HG03469 (cell line): Measurements from ENCODE around the gene CPEB1.
A peak's percentile ranks its signal among the peaks of the same experiment; 100 is the strongest.

Experiments used
- ATAC-seq: cut with Tn5 transposase; IDR thresholded peaks from one replicate; pipeline ENCODE4 v1.9.1; 2021; ENCODE audit warnings: mild to moderate bottlenecking, moderate library complexity, moderate number of reproducible peaks; ENCODE audit not compliant: unreplicated experiment

Gene CPEB1

DNA sequence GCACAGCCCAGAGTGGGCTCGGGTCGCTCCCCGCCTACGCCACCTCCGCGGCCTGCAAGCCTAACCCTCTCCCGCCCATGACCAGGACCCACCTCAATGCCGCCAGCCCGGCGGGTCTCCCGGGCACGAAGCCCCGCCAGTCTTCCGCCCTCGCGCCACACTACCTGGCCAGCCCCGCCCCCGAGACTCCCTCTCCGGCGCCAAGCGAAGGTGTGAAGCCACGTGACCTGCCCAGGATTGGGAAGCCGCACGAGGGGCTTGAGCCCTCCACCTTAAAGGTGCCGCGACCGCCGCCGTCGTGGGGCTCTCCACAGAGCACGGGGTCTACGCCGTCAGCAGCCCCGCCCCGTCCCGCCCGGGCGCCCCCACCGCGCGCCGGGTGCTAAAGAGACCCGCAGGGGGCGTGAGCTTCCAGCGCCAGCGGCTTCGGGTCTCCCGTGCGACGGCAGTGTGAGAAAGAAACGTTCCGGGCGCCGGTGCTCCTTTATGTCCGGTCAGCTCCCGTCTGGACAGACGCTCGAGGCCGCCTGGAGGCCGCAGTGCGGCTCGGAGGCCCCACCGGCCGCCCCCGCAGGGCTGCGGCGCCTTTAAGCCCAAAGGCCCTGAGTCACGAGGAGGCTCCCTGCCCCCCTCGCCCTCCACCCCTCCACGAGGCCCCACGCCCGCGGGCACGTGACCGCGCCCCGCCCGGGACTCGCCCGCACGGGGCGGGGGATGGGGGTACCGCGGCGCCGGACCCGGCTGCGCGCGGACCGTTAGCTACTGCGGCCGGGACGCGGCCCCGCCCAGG is at the start of gene CPEB1:
Gene CPEB1 (minus strand): TSS at position 319 of the 790 bp plus-strand sequence. CDS start 18,904 bp downstream, outside the sequence.
- ATAC-seq, result no peak

DNA sequence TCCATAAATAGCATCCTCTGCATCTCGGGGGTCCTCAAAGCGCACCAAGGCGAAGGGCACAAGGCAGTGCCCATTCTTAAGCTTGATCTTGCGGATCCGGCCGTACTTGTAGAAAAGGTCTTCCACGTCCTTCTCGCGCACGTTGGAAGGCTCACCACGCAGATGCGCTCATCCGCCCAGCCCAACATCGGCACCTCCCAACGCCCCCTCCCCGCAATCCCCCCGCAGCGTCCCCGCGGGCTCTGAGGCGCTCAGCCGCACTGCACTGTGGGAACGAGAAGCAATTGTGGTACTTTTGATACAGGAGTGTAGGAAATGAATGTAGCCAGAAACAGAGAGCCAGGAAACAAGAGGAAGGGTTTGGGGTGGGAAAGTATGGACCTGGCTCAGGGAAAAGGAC is 45.0 kb upstream of the CPEB1 start:
- no peak for ATAC-seq

DNA sequence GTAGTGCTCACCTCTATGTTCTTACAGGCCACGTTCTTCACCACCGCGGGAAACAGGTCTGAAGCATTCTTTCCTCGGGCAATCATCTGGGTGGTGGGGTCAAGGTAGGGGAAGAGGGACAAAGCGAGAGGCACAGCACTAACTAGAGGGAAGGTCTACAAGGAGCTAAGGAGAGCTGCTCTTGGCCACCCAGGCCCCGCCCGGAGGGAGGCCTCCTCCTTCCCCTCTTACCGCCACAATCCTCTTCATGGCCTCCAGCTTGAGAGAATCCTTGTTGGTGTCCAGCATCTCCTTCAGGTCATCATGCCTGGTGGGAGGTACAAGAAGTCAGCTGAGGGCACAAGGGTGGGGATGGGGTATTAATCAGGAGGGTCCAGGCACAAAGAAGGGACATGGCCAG is 42.0 kb upstream of the CPEB1 start:
- ATAC-seq, result no peak

DNA sequence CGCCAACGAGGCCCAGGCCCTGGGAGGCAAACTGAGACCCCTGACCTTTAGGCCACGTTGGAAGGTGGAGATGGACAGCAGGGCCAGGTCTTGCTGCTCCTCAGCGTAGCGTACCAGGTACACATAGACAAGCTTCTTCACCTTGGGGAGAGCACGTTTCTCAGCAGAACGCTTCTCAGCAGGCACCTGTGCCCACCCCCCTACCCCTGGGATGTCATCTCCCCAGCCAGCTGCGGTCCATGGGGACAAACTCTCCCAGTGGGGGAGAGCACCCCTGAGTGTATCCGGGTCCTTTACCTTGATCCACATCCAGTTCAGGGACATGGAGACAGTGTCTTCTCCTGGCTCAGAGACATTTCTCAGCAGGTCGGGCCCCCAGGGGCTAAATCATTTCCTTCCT is 41.5 kb upstream of the CPEB1 start:
- ATAC-seq, result no peak

DNA sequence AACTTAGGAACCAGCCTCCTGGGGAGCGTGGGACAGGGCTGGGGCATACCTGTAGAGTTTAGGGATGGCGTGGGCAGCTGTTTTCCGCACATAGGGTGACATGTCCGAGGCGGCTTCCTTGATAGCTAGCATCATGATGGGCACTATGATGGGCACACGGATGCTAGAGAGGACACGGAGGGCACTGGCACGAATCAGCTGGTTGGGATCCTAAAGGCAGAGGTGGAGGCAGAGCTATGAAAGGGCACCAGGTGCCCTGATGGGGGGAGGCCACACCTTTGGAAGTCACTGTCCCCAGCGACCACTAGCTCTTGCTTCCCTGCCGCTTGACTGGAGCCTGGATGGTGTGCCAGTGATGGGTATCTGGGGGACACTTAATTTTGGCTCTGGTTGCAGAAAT is 34.2 kb upstream of the CPEB1 start:
- ATAC-seq, result no peak

DNA sequence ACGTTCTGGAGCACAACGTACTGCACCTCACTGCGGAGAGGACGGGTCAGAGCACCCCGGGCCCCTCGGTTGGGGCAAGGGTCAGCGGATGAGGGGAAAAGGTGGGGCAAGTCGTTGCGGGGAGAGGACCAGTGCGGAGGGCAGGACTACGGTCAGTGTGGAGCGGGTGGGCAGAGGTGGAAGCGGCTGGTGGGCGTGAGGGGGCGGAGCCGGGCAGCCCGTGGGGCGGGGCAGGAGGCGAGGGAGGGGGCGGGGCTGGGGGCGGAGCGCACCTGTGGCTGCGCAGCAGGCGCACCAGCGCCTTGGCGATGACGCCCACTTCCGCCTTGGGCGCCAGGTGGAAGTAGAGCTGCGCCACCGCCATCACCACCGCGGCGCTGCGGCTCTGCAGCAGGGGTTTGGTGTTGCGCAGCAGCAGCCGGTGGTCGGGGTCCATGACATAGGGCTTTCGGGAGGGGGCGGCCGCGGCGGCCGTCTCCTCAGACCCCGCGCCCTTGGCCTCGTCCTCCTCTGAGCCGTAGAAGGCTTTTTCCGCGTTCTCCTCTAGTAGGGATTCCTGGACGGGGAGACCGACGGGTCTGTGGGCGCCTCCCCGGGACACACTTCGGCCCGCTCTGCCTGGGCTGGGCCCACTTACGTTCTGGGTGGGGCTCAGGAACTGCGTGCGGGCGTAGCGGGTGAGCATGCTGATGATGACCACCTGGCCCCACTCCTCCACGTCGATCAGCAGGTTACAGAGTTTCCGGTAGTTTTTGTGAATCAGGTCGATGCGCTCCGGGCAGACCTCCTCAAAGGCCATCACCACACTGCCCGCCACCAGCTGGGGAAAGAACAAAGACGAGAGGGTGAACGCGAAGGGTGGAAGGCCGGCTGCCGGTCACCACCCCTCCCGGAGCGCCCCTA is 33.3 kb upstream of the CPEB1 start:
- ATAC-seq, result peak; percentile 40

DNA sequence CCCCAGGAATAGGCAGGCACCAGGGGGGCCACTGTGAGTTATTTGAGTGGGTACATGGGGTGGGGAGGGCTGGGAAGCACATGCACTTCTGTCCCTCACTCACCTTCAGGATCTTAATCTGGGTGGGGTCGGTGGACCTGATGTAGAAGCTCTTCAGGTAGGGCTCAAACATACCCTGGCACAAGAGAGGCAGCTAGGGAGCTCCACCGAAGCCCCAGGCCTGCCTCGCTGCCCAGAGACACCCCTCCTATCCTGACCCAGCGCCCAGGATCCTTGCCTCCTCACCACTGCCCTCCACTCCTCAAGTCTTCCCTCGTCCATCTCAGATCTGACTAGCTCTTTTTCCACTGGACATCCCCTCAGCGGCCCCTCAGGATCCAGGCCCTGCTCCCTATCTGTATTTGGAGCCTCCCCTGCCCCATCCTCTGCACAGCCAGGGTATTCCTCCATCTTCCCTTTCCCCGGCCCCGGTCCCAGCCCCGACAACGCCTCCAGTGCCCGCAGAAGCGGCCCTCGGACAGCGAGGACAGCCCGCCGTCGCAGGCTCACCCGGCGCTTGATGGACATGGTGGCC is 32.5 kb upstream of the CPEB1 start:
- no peak for ATAC-seq

DNA sequence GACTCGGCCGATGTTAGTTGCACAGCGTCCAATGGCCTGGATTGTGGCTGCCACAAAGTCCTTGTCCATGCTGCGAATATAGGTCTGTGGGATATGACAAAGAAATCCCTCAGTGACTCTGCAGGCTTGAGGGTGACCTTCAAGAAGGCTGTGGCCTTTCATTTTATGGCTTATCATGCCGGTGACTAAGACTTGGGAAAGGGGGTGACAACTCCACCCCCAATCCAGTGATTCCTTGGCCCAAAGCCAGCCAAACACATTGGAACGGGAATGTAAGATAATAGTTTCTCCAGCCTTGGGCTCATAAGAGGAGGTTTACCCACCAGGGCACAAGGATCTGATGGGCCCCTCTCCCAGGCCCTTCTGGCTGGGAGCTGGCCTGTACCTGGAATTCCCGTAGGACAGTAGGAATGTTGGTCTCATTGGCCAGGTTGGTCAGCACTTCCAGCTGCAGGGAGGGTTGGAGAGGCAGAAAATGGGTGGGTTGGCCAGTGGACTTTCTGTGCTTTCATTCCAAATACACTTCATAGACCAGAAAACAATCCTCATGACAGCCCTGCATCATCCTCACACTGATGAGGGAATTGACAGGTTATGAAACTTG is 30.7 kb upstream of the CPEB1 start:
- no peak for ATAC-seq

DNA sequence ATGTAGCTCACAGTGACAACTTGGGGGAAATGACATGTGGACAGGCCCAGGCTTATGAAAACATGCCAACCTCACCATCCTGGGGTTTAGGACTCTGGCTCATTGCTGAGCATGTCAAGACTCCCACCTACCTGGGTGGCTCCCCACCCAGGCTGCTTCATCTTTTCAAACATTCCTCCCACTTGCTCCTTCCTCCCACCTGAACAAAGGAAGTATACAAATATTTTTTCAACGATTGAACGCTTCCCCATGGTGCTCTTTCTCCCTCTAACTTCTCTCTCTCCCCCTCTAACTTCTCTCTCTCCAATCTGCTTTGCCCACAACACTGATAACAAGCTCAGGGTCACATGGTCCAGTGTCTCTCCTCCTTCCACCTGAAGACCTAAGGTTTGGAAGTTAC is 27.7 kb upstream of the CPEB1 start:
- no peak for ATAC-seq

DNA sequence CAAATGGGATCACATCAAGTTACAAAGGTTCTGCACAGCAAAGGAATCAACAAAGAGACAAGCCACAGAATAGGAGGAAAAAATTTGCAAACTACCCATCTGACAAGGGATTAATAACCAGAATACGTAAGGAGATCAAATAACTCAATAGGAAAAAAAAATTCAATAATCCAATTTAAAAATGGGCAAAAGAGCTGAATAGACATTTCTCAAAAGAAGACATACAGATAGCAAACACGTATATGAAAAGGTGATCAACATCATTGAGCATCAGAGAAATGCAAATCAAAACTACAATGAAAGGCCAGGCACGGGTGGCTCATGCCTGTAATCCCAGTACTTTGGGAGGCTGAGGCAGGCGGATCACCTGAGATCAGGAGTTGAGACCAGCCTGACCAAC is 23.5 kb upstream of the CPEB1 start:
- ATAC-seq, result no peak

DNA sequence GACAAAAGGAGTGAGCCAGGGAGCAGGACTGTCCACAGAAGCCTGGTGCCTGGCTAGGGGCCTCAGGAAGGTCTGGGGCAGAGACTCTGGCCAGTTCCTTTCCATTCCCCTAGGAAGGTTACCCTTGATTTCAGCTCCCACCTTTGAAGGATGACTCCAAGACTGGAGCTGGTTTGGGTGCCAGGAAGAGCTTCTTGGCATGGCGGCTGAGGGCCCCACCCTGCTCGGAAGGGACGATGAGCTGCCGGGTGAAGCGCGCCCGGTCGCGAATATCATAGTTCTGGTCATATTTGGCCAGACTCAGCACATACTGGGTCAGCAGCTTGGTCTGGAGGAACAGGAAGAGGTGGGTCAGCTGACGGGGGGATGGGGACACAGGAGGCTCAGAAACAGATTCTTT is 19.4 kb upstream of the CPEB1 start:
- ATAC-seq, result no peak

DNA sequence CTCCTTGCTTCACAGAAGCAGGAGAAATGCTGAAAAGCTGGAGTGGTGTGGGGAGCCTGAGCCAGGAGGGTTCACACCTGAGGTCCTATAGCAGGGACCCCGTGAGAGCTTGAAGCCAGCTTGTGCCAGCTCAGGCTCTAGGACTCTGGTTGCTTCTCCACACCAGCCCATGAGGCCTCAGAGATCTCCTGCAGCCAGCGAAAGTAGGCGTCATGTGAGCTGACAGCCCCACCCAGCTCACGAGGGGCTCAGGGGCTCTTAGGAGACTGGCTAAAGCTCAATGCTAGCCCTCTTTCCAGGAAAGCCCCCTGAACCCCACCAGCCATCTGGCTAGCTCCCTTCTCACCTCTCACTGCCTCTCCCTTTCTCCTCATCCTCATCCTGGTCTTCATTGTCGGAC is 16.9 kb upstream of the CPEB1 start:
- ATAC-seq, result no peak

DNA sequence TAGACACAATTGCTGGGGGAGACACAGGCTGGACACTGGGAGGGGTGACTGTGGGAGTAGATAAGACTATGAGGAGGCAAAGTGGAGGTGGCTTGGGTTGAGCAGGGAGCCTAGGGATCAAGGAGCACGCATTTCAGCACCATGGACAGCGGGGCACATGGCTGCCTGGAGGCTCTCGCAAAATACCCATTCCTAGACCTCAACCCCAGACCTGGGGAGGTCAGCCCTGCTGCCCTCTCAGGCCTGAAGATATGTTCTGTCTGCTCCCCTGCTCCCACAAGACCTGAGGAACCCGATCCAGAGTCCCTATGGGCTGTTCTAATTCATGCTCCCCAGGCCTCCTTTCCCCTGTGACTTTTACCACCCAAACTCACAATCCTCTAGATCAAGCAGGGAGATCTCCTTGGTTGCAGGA is 16.0 kb upstream of the CPEB1 start:
- ATAC-seq, result no peak

DNA sequence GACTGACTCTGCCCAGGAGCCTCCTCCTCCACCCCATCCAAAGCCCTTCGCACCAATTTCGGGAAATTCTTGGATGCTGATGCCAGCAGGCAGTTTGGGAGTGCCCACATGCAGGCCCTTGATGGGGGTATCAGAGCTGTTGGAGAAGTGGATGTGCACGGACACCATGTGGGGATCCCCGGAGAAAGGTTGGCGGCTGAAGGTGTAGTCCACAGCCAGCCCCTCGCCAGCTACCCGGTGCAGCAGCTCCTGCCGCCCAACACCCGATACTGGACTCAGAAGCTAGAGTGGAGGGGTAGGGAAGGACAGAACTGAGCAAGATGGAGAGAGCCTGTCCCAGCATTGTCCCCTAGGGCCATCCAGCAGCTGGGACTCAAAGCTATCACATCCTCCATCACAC is 15.5 kb upstream of the CPEB1 start:
- ATAC-seq, result no peak

DNA sequence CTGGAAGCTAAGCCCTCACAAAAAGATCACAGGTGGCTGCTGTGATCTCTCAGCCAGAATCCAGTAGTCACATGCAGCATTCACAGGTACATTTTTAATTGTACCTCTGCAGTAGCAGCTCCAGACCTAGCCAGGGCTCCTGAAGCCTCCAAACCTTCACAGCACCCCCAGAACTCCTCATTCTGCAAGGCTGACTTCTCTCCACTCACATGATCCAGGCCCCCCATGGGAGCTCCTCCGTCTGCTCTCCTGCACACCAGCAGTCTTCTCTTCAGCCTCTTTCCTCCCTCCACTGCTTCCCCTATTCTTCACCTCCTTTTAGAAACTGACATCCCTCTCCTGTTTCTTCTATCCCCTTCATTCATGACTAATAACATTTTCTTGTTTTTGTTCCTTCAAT is 13.2 kb upstream of the CPEB1 start:
- ATAC-seq, result no peak

DNA sequence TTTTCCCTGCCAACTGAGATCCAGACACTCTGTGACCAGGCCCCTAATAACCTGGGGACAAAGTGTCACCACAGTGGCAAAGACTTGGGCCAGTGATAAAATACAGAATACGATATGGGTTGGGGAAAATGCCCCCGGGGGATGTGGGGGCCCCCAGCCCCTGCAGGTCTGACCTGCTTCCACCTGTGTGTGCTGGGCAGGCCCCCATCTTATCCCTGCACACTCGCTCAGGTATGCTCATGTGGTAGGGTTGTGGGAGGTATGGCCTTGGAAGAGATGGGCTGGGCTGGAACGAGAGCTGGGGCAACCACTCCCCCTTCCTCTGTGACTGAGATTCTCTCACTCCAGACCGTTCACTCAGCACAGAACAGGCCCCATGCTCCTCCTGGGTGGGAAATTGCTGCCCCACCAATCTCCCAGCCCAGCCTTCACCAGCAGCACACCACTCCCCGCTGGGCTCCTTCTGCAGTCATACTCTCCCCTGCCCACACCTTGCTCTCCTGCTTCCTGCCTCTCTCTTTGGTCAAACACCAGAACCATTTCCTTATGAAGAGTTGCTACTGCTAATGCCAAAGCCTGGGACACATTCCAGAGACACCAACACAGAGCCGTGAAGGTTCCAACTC is 9.6 kb upstream of the CPEB1 start:
- ATAC-seq, result no peak

DNA sequence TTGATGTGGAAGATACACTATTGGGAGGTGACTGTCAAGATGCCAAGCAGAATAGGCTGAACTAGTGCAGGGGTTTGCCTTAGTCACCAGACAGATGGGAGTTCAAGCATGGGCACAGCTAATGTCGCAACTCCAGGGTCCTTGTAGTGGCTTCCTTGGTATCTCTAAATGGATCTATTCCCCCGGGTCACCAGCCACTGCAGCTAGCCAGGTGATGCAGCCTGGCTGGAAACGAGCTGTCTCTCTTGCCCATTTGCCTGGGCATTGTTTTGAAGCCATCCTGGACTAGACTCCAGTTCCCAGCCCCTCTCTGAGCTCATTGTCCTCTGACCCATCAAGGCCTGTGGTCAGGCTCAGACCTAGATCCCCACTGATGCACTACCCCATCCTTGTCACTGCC is 8.4 kb upstream of the CPEB1 start:
- no peak for ATAC-seq

DNA sequence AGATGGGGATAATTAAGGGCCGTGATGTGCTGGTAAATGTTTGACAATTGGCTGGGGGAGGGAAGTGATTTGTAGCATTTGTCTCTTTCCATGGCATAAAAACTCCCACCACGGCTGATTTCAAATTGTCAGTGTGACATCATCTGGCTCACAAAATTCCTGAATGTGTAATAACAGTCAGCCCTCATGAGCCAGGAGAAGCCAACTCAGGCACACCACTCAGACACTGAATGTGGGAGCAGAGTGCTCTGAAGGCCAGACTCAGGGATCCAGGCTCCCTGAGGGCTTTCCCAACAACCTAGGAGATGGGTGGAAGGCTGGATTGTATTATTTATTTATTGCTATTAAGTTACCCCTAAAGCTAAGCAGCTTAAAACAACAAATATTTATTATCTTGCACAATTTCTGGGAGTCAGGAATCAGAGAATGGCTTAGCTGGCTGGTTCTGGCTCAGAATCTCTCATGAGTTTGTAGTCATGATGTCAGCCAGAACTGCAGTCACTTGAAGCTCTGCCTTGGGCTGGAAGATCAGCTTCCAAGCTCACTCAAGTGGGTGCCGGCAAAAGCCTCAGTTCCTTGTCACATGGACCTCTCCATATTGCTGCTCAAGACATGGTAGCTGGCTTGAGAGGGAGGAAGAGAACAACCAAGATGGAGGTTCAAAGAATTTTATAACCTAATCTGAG is 6.5 kb upstream of the CPEB1 start:
- ATAC-seq, result no peak

DNA sequence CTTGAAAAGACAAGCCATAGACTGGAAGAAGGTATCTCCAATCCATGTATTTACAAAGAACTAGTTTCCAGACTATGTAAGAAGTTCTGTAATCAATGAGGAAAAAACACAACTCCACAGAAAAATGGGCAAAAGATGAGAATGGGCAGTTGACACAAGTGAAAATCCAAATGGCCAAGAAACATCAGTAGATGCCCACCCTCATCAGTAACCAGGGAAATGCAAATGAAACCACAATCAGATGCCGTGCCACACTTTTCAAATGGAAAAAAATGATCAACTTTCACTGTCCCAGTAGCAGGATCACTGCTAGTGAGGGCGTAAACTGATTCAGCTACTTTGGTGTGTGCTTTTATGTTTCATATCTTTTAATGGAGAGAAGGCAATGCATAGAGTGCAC is 4.5 kb upstream of the CPEB1 start:
- no peak for ATAC-seq

DNA sequence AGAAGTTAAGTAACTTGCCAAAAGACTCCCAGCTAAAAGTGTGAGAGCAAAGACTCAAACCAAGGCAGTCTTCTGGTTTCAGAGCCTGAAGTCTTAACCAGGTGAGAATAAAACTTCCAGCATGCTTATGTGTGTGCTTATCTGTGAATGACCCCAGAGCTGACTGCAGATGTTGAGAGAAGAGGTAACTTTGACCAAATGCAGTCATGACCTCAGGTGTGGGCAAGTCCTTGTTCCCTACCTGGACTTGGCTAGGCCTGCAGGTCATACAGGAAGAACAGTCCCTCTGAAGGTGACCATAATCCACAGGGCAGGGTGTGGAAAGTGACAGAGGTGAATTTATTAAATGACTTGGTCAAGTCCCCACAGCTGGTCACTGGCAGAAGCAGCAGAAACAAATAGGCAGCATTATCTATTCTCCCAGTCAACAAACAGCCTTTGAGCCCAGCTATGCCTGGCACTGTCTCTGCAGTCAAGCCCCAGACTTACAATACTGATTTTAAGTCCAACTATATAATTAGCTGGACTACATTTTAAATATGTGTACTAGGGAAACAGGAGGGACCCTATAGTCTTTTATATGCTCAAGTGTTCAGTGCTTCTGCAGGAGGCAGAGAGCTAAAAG is 3.0 kb upstream of the CPEB1 start:
- no peak for ATAC-seq
